RPMI8226 (cell line): ENCODE measurements around the gene TTLL6.

Experiments used
- DNase-seq: peaks from one replicate; pipeline ENCODE4 v3.0.0-alpha.2; 2015

Gene TTLL6

DNA sequence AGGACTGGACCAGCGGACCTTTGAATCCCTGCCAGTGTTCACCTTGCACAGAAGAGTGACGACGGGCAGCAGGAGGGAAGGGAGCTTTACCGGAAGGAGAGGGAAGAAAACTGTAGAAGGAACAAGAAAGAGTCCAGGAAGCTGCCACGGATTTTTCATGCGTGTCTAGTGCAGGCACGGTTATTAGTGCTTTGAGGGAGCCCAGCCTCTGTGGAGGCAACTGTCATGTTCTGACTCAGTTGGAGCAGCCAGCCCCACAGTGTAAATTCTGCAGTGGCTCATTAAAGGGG lies 82.0 kb downstream of the TTLL6 start:
- DNase-seq, result no peak

- DNase-seq, result no peak
Observed at GRCh38 chr17:48734333-48735061, 82.5 kb downstream of the TTLL6 start.

DNA sequence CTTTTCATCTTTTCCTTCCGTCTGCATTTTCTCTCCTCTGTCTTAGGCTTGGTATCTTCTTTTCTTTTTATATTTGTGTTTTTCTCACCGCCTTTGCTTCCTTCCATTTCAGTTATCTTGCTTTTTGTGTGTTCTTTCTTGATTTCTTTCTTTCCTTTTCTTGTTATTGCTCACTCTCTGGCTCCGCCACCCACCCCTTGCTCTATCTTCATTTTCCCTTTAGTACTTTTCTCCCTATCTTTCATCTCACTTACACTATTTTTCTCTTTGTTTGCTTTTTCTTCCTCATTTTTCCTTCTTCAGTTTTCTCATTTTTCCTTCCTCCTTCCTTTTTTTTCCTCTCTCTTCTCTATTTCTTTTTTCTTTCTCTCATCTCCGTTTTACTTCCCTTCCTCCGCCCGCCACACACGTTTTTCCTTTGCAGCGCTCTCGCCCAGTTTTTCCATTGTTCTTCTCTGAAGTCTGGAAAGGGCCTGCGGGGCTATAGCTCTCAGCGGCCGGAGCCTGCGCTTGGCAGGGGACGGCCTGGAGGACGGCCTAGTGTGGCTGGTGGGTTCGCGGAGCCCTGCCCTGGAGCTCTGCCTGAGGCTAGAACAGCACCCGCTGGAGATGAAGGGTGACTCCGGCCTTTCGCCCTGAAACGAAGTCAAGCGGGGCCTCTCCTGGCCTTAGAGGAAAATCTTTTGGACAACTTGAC lies 83.2 kb downstream of the TTLL6 start:
- DNase-seq, result no peak

DNA sequence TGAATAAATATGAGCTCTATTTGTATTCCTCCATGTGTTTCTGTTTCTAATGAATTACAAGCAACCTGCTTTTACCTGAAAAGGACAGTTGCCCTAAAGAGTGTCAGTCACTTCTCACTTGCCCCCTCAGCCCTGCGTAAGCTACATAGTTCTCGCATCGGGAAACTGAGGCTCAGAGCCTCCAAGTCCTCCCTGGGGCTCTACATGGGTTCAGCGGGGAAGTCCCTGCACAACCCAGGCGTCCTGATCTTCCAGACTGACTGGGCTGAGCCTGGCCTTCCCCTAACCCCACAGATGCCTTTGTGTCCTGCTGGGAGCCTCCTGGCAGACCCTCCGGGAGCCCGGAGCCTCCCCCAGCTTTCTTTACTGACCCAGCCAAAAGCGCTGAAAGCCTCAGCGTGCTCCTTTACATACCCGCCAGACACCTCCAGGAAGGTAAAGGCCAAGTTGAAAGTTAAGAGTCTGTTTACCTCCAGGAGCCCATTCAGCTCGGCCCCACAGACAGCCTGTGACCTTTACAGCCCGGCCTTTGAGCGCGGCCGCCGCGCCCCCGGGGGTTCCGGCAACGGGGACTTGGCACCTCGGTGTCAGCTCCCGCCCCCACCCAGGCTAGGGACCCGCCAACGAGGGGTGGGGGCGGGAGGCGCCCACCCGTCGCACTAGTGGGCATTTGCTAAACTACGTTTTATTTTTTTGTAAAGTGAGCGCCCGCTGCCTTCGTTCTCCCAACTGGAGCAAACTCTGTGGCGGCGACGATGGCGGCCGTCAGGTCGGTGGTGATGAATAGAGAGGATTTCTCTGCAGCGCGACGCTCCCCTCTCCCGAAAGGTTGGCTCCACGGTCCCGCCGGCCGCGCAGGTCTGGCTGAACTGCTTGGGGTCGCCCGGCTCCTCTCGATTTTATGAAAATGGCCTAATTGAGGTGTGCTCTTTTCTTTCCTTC lies 84.1 kb downstream of the TTLL6 start:
- no peak for DNase-seq

- no peak for DNase-seq
Observed at GRCh38 chr17:48731355-48731754, 85.7 kb downstream of the TTLL6 start.

DNA sequence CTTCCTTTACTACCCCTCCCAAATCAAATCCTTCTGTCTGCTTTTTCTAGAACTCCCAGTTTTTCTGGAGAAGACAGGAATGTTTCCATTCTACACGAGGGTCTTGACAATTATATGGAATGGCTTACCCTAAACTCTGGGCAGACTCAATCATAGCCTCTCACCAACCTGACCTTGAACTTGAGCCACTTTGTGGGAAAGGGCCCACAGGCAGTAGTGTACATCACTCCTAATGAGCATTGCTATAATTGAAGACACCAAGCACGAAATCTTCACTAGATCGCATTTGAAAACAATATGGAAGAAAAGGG lies 86.8 kb downstream of the TTLL6 start:
- DNase-seq, result no peak

DNA sequence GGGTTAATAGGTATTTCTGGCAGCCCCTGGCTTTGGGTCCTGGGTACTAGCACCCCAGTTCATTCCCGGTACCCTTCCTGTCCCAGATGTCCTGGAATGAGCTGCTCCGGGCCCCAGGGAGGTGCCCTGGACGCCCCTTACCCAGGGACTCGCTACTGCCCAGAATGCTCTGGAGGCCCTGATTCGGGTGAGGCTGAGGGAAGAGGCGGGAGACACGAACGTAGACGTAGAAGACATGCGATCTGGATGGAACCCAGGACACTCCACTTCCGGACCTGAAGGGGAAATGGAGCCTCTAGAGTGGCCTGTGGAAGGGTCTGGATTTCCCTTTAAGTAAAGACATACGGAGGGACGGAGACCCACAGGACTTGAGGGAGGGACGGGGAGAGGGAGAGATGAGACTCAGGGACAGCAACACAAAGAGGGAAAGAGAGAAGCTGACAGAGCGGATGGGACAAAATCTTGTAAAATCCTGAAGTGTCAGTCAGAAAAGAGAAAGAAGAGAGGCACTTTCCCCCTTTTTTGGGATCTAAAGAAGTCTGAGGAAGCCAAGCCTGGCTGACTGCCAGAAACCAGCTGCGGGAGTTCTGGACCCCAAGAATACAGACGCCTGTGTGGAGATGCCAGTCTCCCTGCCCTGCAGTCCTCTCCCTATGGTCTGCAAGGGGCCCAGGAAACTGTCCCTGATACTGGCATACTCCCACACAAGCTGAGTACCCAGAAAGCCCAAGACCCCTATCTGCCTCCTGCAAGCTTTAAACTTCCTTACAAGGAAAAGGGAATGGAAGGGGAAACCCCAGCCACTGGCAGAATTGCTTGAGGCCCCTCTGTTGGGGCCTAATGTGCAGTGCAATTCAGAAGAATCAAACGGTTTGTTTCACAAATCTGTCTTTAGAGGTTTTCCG lies 87.4 kb downstream of the TTLL6 start:
- no peak for DNase-seq

DNA sequence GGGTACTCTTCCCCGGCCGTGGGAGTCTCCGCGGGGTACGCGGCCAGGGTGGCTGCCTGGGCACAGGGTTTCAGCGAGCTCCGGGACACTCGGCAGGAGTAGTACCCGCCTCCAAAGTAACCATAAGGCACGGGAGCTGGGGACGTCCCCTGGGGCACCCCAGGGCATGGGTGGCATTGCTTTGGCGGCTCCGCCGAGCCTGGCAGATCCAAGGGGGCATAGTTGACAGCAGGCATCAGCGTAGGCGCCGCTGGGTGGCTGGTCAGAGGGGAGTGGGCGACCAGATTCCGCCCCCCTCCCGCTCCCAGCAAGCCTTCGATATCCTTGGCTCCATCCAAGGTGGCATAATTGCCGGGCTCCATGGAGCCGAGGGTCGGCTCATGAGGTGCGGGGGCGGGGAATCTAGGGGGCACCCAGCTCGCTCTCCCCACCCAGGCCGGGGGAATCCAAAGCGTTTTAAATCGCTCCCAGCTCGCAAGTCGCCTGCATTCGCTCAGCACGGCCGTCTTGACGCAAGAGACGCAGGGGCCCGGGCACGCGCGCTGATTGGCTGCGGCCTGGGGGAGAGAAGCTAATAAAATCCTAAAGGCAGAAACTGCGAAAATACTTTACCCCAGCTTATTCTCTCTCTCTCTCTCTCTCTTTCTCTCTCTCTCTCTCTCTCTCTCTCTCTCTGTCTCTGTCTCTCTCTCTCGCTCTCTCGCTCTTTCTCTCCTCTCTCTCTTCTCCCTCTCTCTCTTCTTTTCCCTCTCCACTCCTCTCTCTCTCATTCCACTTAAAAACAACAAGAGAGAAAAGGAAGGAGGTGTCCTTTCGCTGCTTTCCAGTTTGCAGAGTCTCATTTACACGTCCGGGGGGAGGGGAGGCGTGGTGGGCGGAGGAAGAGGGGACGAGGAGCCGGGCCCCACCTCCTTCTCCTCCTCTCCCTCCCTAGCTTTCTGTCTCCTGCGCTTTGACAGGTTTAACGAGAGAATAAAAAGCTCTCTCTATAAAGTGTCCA lies 88.5 kb downstream of the TTLL6 start, which contains the start of gene HOXB13:
Gene HOXB13 (minus strand): TSS at position 519 of the 1,000 bp plus-strand sequence. CDS start 157 bp downstream, at position 362.
- peak; percentile 44 for DNase-seq

GRCh38 chr17:48727415-48728175 lies 89.4 kb downstream of the TTLL6 start:
- DNase-seq, result no peak

GRCh38 chr17:48726916-48727286 lies 90.1 kb downstream of the TTLL6 start:
- no peak for DNase-seq

- DNase-seq, result no peak
Observed at GRCh38 chr17:48726114-48726915, 90.7 kb downstream of the TTLL6 start.

GRCh38 chr17:48725288-48726064 lies 91.6 kb downstream of the TTLL6 start:
- DNase-seq, result no peak

GRCh38 chr17:48725004-48725287 lies 92.1 kb downstream of the TTLL6 start:
- DNase-seq, result no peak

GRCh38 chr17:48724251-48725003 lies 92.6 kb downstream of the TTLL6 start:
- peak; percentile 85 for DNase-seq

DNA sequence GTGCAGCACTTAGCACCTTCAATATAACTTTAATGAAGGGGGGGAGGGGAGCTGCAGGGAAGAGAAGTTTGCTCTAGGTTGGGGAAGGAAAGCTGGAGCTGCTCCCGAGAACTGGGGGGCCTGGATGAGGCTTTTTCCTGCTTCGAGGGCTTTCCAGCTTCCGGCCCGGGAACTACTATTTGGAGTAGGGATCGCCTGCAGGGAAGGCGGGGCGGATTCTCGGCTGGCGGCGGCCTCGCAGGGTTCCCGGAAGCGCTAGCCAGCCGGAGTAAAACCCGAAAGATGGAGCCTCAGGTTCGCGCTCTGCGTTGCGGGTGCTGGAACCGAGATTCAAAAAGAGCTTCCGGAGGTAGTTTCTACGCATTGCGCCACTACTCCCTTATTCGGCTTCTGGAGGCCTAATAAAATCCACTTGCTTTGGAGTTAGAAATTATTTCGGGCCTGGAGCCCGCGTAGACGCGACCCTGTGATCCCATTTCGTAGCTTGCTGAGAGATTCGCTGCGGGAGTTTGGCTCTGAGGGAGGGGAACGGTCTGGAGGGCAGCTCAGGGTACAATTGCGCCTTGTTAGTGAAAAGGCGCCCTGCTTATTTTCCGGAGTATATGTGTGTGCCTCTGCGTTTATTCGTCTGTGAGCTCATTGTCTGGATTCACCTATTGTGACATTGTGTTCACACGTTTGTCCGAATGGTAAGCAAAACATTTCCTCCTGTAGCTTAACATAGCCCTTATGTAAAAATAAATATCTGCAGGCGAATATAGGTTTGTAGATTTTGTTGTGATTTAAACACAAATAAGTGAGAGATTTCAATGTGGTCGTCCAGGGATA lies 93.4 kb downstream of the TTLL6 start:
- no peak for DNase-seq

- DNase-seq, result no peak
Observed at GRCh38 chr17:48722915-48723422, 94.1 kb downstream of the TTLL6 start, which contains the start of gene PRAC2. Gene PRAC2 (plus strand): TSS chr17:48723185. CDS start chr17:48724411, 1,226 bp downstream.
